ENCODE results near the gene FCRL5.

DNA sequence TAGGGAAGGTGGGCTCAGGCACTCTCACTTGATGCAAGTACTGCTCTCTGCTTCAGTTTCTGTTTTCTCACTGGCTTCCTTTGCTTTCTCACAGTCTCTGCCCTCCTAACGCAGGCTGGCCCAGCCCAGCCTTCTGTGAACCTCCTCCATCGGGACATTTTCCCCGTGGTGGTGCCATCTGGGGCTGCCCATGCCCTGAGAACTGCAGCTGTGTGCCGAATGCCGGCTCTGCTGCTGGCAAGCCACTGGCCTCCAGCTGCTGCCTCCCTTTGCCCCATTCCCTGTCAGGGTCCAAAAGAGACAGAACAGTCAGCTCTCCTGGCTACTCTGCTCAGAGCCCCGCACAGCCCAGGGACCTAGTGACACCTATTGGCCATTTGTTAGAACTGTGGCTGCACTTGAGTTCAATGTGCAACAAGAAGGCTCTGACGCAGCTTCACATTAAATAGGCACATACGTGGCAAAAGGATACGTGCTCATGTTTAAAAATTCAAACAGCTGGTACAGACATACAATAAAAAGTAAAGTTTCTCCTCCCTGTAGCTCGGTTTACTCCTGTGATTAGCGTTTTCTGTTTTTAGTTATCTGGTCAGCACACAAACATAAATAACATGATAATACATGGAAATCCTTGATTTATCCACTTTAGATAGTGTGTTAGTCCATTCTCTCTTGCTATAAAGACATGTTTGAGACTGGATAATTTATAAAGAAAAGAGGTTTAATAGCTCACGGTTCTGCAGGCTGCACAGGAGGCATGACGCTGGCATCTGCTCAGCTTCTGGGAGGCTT lies 46.6 kb downstream of the FCRL5 start:
- TF ChIP-seq, protein P1, sequence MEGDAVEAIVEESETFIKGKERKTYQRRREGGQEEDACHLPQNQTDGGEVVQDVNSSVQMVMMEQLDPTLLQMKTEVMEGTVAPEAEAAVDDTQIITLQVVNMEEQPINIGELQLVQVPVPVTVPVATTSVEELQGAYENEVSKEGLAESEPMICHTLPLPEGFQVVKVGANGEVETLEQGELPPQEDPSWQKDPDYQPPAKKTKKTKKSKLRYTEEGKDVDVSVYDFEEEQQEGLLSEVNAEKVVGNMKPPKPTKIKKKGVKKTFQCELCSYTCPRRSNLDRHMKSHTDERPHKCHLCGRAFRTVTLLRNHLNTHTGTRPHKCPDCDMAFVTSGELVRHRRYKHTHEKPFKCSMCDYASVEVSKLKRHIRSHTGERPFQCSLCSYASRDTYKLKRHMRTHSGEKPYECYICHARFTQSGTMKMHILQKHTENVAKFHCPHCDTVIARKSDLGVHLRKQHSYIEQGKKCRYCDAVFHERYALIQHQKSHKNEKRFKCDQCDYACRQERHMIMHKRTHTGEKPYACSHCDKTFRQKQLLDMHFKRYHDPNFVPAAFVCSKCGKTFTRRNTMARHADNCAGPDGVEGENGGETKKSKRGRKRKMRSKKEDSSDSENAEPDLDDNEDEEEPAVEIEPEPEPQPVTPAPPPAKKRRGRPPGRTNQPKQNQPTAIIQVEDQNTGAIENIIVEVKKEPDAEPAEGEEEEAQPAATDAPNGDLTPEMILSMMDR (IDR thresholded peaks at IDR 0.05) = no peak
- TF ChIP-seq POLR2A (IDR thresholded peaks at IDR 0.05) = no peak
